Endothelial cell of hepatic sinusoid (primary cell): ENCODE measurements around the gene UXS1.

Experiments
- in situ Hi-C: cut with HindIII; loops from 2 replicates; pipeline ENCODE4 v1.10.0; 2017; ENCODE audit warnings: low sequenced_read_pairs

The UXS1 gene

GRCh38 chr2:106094131-106094841, 99.8 kb downstream of the UXS1 start:
- in situ Hi-C loops, result no loop called here

GRCh38 chr2:106090916-106091618, 103.0 kb downstream of the UXS1 start:
- in situ Hi-C loops, result no loop called here

- in situ Hi-C loops, result no loop called here
Observed at GRCh38 chr2:106089611-106090010, 104.5 kb downstream of the UXS1 start.

GRCh38 chr2:106085181-106085940, 108.7 kb downstream of the UXS1 start:
- in situ Hi-C loops, result no loop called here

- in situ Hi-C loops, result no loop called here
Observed at GRCh38 chr2:106080959-106081358, 113.1 kb downstream of the UXS1 start.

- in situ Hi-C loops, result no loop called here
Observed at GRCh38 chr2:106078096-106078495, 116.0 kb downstream of the UXS1 start.

GRCh38 chr2:106076941-106077340, 117.2 kb downstream of the UXS1 start:
- in situ Hi-C loops, result no loop called here

- in situ Hi-C loops, result no loop called here
Observed at GRCh38 chr2:106075048-106075447, 119.1 kb downstream of the UXS1 start.

- in situ Hi-C loops, result no loop called here
Observed at GRCh38 chr2:106073678-106074406, 120.3 kb downstream of the UXS1 start.

GRCh38 chr2:106070181-106070580, 123.9 kb downstream of the UXS1 start:
- in situ Hi-C loops, result no loop called here

GRCh38 chr2:106068451-106068850, 125.7 kb downstream of the UXS1 start:
- in situ Hi-C loops, result no loop called here

GRCh38 chr2:106065983-106066820, 127.9 kb downstream of the UXS1 start:
- in situ Hi-C loops, result no loop called here

- in situ Hi-C loops, result no loop called here
Observed at GRCh38 chr2:106065268-106065982, 128.7 kb downstream of the UXS1 start.

- in situ Hi-C loops, result no loop called here
Observed at GRCh38 chr2:106063181-106063580, 130.9 kb downstream of the UXS1 start.

- in situ Hi-C loops, result no loop called here
Observed at GRCh38 chr2:106062627-106063026, 131.5 kb downstream of the UXS1 start.

GRCh38 chr2:106061611-106062349, 132.3 kb downstream of the UXS1 start:
- in situ Hi-C loops, result no loop called here

GRCh38 chr2:106059416-106060065, 134.6 kb downstream of the UXS1 start:
- in situ Hi-C loops, result no loop called here

GRCh38 chr2:106058469-106059137, 135.5 kb downstream of the UXS1 start:
- in situ Hi-C loops, result no loop called here
